ENCODE results near the gene PRKCH.

The PRKCH gene

GRCh38 chr14:61444215-61444768 lies 122.9 kb downstream of the PRKCH start:
- Histone ChIP-seq H2AFZ (ENCODE audit: low read depth, low read length) (no peak overlapping the region), H3K79me2 (ENCODE audit: low read length) (no peaks in the 10 kb centered on the region), H3K4me3 (ENCODE audit: low read length) (no peak overlapping the region), H3K27ac (ENCODE audit: low read length) (no peak overlapping the region), H3K36me3 (replicated peaks; ENCODE audit: low read depth, low read length) (no peaks in the 10 kb centered on the region), H3K9ac (ENCODE audit: low read length) (no peak overlapping the region), H3K27me3 (ENCODE audit: low read depth, low read length) (peaks cover 10% of the 10 kb centered on the region), H4K20me1 (ENCODE audit: insufficient read depth, low read length) (no peaks in the 10 kb centered on the region), H3K4me1 (ENCODE audit: low read length) (peaks cover 5% of the 10 kb centered on the region), H3K4me2 (ENCODE audit: low read length) (peak overlapping the region; percentile 2; the same call in 1 of the 2 replicates), H3K9me3 (ENCODE audit: insufficient read depth, low read length) (no peaks in the 10 kb centered on the region)
- no peak for TF ChIP-seq CTCF (IDR thresholded peaks at IDR 0.05; ENCODE audit: low read depth, low read length)
- TF ChIP-seq EZH2phosphoT487 (IDR thresholded peaks at IDR 0.05; ENCODE audit: low read depth) = no peak

GRCh38 chr14:61451491-61451890 lies 130.1 kb downstream of the PRKCH start:
- H3K4me2 ChIP-seq (ENCODE audit: low read length) = no peak overlapping the region
- no peak for TF ChIP-seq EZH2phosphoT487 (IDR thresholded peaks at IDR 0.05; ENCODE audit: low read depth)
- no peak for TF ChIP-seq CTCF (IDR thresholded peaks at IDR 0.05; ENCODE audit: low read depth, low read length)
- no peaks in the 10 kb centered on the region for H3K79me2 ChIP-seq (ENCODE audit: low read length)
- H3K27me3 ChIP-seq (ENCODE audit: low read depth, low read length) = peaks cover 25% of the 10 kb centered on the region
- H3K9ac ChIP-seq (ENCODE audit: low read length) = no peak overlapping the region
- H2AFZ ChIP-seq (ENCODE audit: low read depth, low read length) = no peak overlapping the region
- no peak overlapping the region for H3K27ac ChIP-seq (ENCODE audit: low read length)
- no peaks in the 10 kb centered on the region for H3K4me1 ChIP-seq (ENCODE audit: low read length)
- no peak overlapping the region for H3K4me3 ChIP-seq (ENCODE audit: low read length)
- H4K20me1 ChIP-seq (ENCODE audit: insufficient read depth, low read length) = no peaks in the 10 kb centered on the region
- no peaks in the 10 kb centered on the region for H3K36me3 ChIP-seq (replicated peaks; ENCODE audit: low read depth, low read length)
- H3K9me3 ChIP-seq (ENCODE audit: insufficient read depth, low read length) = no peaks in the 10 kb centered on the region

- no peak for TF ChIP-seq EZH2phosphoT487 (IDR thresholded peaks at IDR 0.05; ENCODE audit: low read depth)
- TF ChIP-seq CTCF (IDR thresholded peaks at IDR 0.05; ENCODE audit: low read depth, low read length) = no peak
- Histone ChIP-seq H3K9ac (ENCODE audit: low read length) (no peak overlapping the region), H3K27me3 (ENCODE audit: low read depth, low read length) (peaks cover 25% of the 10 kb centered on the region), H3K36me3 (replicated peaks; ENCODE audit: low read depth, low read length) (no peaks in the 10 kb centered on the region), H2AFZ (ENCODE audit: low read depth, low read length) (no peak overlapping the region), H4K20me1 (ENCODE audit: insufficient read depth, low read length) (no peaks in the 10 kb centered on the region), H3K4me2 (ENCODE audit: low read length) (no peak overlapping the region), H3K4me3 (ENCODE audit: low read length) (no peak overlapping the region), H3K4me1 (ENCODE audit: low read length) (peaks cover 2% of the 10 kb centered on the region), H3K79me2 (ENCODE audit: low read length) (no peaks in the 10 kb centered on the region), H3K27ac (ENCODE audit: low read length) (no peak overlapping the region), H3K9me3 (ENCODE audit: insufficient read depth, low read length) (no peaks in the 10 kb centered on the region)
Observed at GRCh38 chr14:61451891-61452400, 130.6 kb downstream of the PRKCH start.

GRCh38 chr14:61452452-61452851 lies 131.1 kb downstream of the PRKCH start:
- TF ChIP-seq CTCF (IDR thresholded peaks at IDR 0.05; ENCODE audit: low read depth, low read length) = no peak
- no peak for TF ChIP-seq EZH2phosphoT487 (IDR thresholded peaks at IDR 0.05; ENCODE audit: low read depth)
- H3K27ac ChIP-seq (ENCODE audit: low read length) = no peak overlapping the region
- H3K79me2 ChIP-seq (ENCODE audit: low read length) = no peaks in the 10 kb centered on the region
- H3K4me2 ChIP-seq (ENCODE audit: low read length) = no peak overlapping the region
- H3K27me3 ChIP-seq (ENCODE audit: low read depth, low read length) = peaks cover 25% of the 10 kb centered on the region
- H4K20me1 ChIP-seq (ENCODE audit: insufficient read depth, low read length) = no peaks in the 10 kb centered on the region
- no peaks in the 10 kb centered on the region for H3K9me3 ChIP-seq (ENCODE audit: insufficient read depth, low read length)
- H3K4me1 ChIP-seq (ENCODE audit: low read length) = peaks cover 4% of the 10 kb centered on the region
- H3K36me3 ChIP-seq (replicated peaks; ENCODE audit: low read depth, low read length) = no peaks in the 10 kb centered on the region
- H2AFZ ChIP-seq (ENCODE audit: low read depth, low read length) = no peak overlapping the region
- no peak overlapping the region for H3K4me3 ChIP-seq (ENCODE audit: low read length)
- H3K9ac ChIP-seq (ENCODE audit: low read length) = no peak overlapping the region
